Breast epithelium (tissue), 4 donors: Measurements from ENCODE around the gene SPATA16. TPM values are rescaled to one million over a fixed set of nuclear protein-coding genes. Genes with fewer than 3 reads are reported as not detected.
"Not testable (repeated sequence)": the region's sequence is repeated elsewhere in the genome, so short reads cannot be mapped to it uniquely, and the experiment has no call there.

Experiments used
- DNase-seq, 2 donors: peaks; one replicate each; pipeline ENCODE4 v3.0.0-alpha.2; 2019; ENCODE audit warnings: low spot score in 2 of 2
- H3K27ac ChIP-seq, 2 donors: fragments of 200-600 bp; sonication (generic) in 1 of 2; one replicate each; pipeline ENCODE4 v1.5.1; 2016 to 2019; ENCODE audit warnings: mild to moderate bottlenecking in 1 of 2
- H3K27me3 ChIP-seq, 2 donors: fragments of 200-600 bp; sonication (generic) in 1 of 2; one replicate each; pipeline versions ENCODE4 v1.5.1 to v1.6.0; 2017 to 2019; ENCODE audit warnings: control low read depth in 1 of 2, mild to moderate bottlenecking in 1 of 2
- H3K36me3 ChIP-seq: fragments of 200-600 bp; one replicate; pipeline ENCODE4 v1.5.1; 2019
- H3K4me1 ChIP-seq, 2 donors: fragments of 200-600 bp; sonication (generic); one replicate each; pipeline ENCODE4 v1.5.1; 2016 to 2019; ENCODE audit warnings: control low read depth in 1 of 2
- H3K4me3 ChIP-seq, 3 donors: fragments of 200-600 bp; sonication (generic); 1 replicate in 2 of 3; 2 replicates in 1 of 3; pipeline ENCODE4 v1.5.1; 2016 to 2019; ENCODE audit warnings: mild to moderate bottlenecking in 3 of 3, moderate library complexity in 2 of 3
- H3K9me3 ChIP-seq, 2 donors: fragments of 200-600 bp; sonication (generic) in 1 of 2; one replicate each; pipeline ENCODE4 v1.5.1; 2016 to 2019; ENCODE audit warnings: control low read depth in 1 of 2
- POLR2A ChIP-seq: fragments of 450-650 bp; IDR thresholded peaks from one replicate; pipeline ENCODE4 v1.6.1; 2016; ENCODE audit warnings: antibody characterized with exemption, mild to moderate bottlenecking, moderate library complexity
- POLR2AphosphoS5 ChIP-seq, 3 donors: sonication (generic); formaldehyde crosslinking; IDR thresholded peaks; one replicate each; pipeline ENCODE4 v1.6.1; 2017; ENCODE audit warnings: antibody characterized with exemption in 3 of 3
- intact Hi-C: fragments of 100-400 bp; cut with DNase I; formaldehyde crosslinking; loops from one replicate; pipeline ENCODE4 v1.15.1; 2023; ENCODE audit warnings: low total_unique reads
- total RNA-seq, 3 donors: library from RNA; depleted of rRNA; stranded (reverse); fragments of >200 nt; gene quantifications; one replicate each; pipeline ENCODE4 v1.1.0, GENCODE V29; 2016
- TF ChIP-seq, protein P1 (sequence below), 3 donors: fragments of 450-650 bp; IDR thresholded peaks; one replicate each; pipeline ENCODE4 v1.5.1; 2016 to 2017; ENCODE audit warnings: antibody characterized with exemption in 3 of 3, mild to moderate bottlenecking in 3 of 3, moderate library complexity in 3 of 3

SPATA16 gene
- total RNA-seq, 3 donors from 2014 or later = not detected

DNA sequence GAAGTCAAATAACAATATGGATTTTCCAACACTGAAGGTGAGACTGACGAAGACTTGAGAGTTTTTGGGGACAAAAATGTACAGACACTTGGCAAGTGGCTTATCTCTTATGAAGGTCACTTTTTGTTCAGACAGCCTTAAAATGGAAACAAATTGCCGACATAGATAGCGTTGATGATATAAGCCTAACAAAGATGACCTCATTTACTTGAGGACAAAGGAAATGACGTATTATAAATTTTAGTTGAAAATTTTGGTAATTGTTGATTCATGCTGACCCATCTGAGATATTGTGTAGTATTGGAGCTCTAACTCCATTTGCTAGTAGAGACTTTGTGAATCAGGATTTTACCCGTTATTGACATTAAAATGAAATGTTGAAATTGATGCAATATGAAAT is 168.3 kb downstream of the SPATA16 start:
- H3K27me3 ChIP-seq = no peaks in the 10 kb centered on the region
- intact Hi-C loops = loop anchor here (2.0 kb wide), 1 partner anchor 72 kb away; no protein-coding TSS in a partner anchor
- H3K36me3 ChIP-seq = no peaks in the 10 kb centered on the region
- H3K9me3 ChIP-seq = no peaks in the 10 kb centered on the region
- no peak for DNase-seq
- H3K4me3 ChIP-seq = no peak overlapping the region
- TF ChIP-seq, protein P1, sequence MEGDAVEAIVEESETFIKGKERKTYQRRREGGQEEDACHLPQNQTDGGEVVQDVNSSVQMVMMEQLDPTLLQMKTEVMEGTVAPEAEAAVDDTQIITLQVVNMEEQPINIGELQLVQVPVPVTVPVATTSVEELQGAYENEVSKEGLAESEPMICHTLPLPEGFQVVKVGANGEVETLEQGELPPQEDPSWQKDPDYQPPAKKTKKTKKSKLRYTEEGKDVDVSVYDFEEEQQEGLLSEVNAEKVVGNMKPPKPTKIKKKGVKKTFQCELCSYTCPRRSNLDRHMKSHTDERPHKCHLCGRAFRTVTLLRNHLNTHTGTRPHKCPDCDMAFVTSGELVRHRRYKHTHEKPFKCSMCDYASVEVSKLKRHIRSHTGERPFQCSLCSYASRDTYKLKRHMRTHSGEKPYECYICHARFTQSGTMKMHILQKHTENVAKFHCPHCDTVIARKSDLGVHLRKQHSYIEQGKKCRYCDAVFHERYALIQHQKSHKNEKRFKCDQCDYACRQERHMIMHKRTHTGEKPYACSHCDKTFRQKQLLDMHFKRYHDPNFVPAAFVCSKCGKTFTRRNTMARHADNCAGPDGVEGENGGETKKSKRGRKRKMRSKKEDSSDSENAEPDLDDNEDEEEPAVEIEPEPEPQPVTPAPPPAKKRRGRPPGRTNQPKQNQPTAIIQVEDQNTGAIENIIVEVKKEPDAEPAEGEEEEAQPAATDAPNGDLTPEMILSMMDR (IDR thresholded peaks at IDR 0.05) = no peak
- no peak for TF ChIP-seq POLR2AphosphoS5 (IDR thresholded peaks at IDR 0.05)
- TF ChIP-seq POLR2A = no peak
- H3K27ac ChIP-seq = no peak overlapping the region
- no peaks in the 10 kb centered on the region for H3K4me1 ChIP-seq

DNA sequence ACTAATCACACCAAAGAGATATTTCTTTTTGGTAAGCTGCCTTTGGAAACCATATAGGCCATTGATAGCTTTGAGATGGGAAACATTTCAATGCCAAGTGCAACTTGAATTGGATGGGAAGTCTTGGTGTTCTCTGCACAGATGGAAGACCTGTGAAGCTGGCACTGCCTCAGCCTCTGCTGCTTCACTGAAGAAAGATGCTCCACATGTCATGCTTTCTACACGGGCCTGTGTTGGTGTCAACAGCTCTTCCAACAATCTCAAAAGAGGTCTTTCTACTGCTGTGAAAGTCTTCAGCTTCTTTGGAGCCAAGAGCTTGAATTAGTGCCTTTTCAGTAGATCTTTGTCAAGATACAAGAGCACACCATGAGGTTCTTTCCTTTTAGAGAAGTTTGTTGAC is 169.0 kb downstream of the SPATA16 start:
- TF ChIP-seq, protein P1 (IDR thresholded peaks at IDR 0.05) = no peak
- TF ChIP-seq POLR2AphosphoS5 (IDR thresholded peaks at IDR 0.05) (no peak), POLR2A (no peak)
- no peak overlapping the region for H3K4me3 ChIP-seq
- no peaks in the 10 kb centered on the region for H3K27me3 ChIP-seq
- no peak overlapping the region for H3K27ac ChIP-seq
- H3K4me1 ChIP-seq = no peaks in the 10 kb centered on the region
- intact Hi-C loops = loop anchor here (2.0 kb wide), 1 partner anchor 71 kb away; no protein-coding TSS in a partner anchor
- H3K9me3 ChIP-seq = no peaks in the 10 kb centered on the region
- no peak for DNase-seq
- H3K36me3 ChIP-seq = no peaks in the 10 kb centered on the region

DNA sequence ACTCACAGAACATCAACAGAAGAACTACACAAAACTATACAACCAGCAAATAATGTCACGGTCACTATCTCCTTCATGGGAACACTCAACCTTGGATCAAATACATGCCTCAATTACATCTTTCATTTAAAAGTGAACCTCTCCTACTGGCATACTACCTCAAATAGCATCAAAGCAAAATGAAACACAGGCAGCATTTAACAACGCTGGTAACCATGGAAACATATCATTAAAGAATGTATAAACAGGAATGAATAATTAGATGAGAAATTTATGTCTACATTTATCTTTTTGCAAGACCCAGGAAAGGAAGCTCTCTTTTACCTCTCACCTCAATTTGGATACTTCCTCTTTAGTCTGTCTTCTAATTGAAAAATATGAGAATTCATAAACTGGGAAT is 172.4 kb downstream of the SPATA16 start:
- H3K27ac ChIP-seq = no peak overlapping the region
- H3K4me3 ChIP-seq = no peak overlapping the region
- no peaks in the 10 kb centered on the region for H3K27me3 ChIP-seq
- intact Hi-C loops = no loop called here
- TF ChIP-seq POLR2AphosphoS5 (IDR thresholded peaks at IDR 0.05) = no peak
- TF ChIP-seq, protein P1 (IDR thresholded peaks at IDR 0.05) = no peak
- no peak for TF ChIP-seq POLR2A
- no peak for DNase-seq
- no peaks in the 10 kb centered on the region for H3K9me3 ChIP-seq
- no peaks in the 10 kb centered on the region for H3K36me3 ChIP-seq
- no peaks in the 10 kb centered on the region for H3K4me1 ChIP-seq

DNA sequence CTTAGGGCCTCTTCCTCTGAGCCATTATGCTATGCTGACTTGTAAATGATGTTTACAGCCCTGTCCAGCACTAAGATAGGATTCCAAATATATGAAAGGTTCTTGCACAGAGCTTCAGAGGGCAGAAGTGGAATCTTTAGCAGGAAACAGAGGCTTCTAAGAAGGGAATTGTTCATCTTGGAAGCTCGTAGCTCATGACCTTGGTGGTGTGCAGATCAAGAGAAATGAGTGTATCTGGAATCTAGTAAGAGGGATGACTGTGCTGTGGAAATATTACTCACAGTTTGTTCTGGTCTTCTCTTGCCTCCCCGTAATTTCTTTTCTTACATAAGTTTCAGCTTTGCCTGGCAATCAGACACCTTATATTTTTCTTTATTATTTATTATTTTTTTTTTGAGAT is 175.8 kb downstream of the SPATA16 start:
- no peaks in the 10 kb centered on the region for H3K9me3 ChIP-seq
- intact Hi-C loops = no loop called here
- H3K4me1 ChIP-seq = no peaks in the 10 kb centered on the region
- TF ChIP-seq POLR2A = no peak
- TF ChIP-seq, protein P1 (IDR thresholded peaks at IDR 0.05) = no peak
- TF ChIP-seq POLR2AphosphoS5 (IDR thresholded peaks at IDR 0.05) = no peak
- no peak overlapping the region for H3K4me3 ChIP-seq
- DNase-seq = no peak
- no peaks in the 10 kb centered on the region for H3K27me3 ChIP-seq
- H3K27ac ChIP-seq = no peak overlapping the region
- H3K36me3 ChIP-seq = no peaks in the 10 kb centered on the region

DNA sequence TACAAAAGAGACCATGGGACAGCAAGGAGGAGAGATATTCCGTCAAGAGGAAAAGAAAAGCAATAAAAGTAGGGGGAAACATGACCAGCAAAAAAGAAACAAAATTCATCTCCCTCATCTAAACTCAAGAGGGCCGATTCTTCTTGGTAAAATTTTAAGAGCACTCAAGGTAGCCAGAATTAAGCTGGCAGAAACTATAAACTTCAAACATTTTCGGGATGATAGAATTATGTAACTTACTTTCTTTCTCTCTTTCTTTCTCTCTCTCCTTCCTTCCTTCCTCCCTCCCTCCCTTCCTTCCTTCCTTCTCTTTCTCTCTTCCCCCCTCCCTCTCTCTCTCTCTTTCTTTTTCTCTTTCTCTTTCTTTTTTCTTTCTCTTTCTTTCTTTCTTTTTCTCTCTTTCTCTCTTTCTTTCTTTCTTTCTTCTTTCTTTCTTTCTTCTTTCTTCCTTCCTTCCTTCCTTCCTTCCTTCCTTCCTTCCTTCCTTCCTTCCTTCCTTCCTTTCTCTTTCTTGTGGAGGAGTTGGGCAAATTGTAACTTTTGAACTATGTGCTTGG is 180.3 kb downstream of the SPATA16 start:
- intact Hi-C loops, H3K4me1 ChIP-seq, H3K4me3 ChIP-seq, H3K27me3 ChIP-seq, H3K27ac ChIP-seq, DNase-seq, H3K9me3 ChIP-seq, H3K36me3 ChIP-seq: not testable (repeated sequence)

DNA sequence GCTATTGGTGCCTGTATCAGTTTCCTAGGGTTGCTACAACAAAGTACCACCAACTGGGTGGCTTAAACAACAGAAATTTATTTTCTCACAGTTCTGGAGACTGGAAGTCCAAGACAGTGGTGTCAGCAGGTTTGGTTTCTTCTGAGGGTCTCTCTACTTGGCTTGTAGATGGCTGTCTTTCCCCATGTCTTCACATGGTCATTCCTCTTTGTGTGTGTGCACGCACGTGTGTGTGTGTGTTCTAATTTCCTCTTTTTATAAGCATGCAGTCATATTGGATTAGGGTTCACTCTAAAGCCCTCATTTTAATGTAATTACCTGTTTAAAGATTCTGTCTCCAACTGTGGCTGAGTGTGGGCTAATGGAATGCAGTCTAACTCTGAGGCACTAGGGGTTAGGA is 182.5 kb downstream of the SPATA16 start:
- Histone ChIP-seq H3K9me3 (no peaks in the 10 kb centered on the region), H3K27me3 (no peaks in the 10 kb centered on the region), H3K36me3 (peaks cover 3% of the 10 kb centered on the region), H3K27ac (no peak overlapping the region), H3K4me1 (no peaks in the 10 kb centered on the region), H3K4me3 (no peak overlapping the region)
- intact Hi-C loops = no loop called here
- TF ChIP-seq, protein P1 (IDR thresholded peaks at IDR 0.05) = no peak
- TF ChIP-seq POLR2AphosphoS5 (IDR thresholded peaks at IDR 0.05) (no peak), POLR2A (no peak)
- no peak for DNase-seq
